Measurements from ENCODE around the gene GRIN3B. TPM values are rescaled to one million over a fixed set of nuclear protein-coding genes. Genes with fewer than 3 reads are reported as not detected.

The GRIN3B gene
- polyA plus RNA-seq, 1 of the 3 experiments (the other 2 are of a cell fraction): 1.5 TPM

GRCh38 chr19:1050989-1051788 lies 51.0 kb downstream of the GRIN3B start:
- no peaks in the 10 kb centered on the region for H3K27me3 ChIP-seq (ENCODE audit: insufficient read depth)
- 65% methylated on average over 15 of the region's 31 CpGs for WGBS (ENCODE audit: low lambda C conversion rate)
- H3K4me2 ChIP-seq: no peak overlapping the region
- TF ChIP-seq NRF1 (IDR thresholded peaks at IDR 0.05; ENCODE audit: low read depth, low read length): no peak
- TF ChIP-seq RCOR1 (IDR thresholded peaks at IDR 0.05; ENCODE audit: low read length): no peak
- TF ChIP-seq FOSL2 (IDR thresholded peaks at IDR 0.05; ENCODE audit: borderline replicate concordance, low read depth): no peak
- H3K9me2 ChIP-seq: no peaks in the 10 kb centered on the region
- no peak for DNase-seq
- H3K27ac ChIP-seq (ENCODE audit: low read depth in 2 of 2, low read length in 1 of 2): no peak overlapping the region
- no peaks in the 10 kb centered on the region for H3K4me1 ChIP-seq (ENCODE audit: control insufficient read depth in 1 of 2, insufficient read depth in 2 of 2, low read depth in 1 of 2, low read length in 1 of 2)
- ChIA-PET CTCF (no interaction called here), POLR2A (no interaction called here)
- no peaks in the 10 kb centered on the region for H4K20me1 ChIP-seq (ENCODE audit: insufficient read depth)
- no peak overlapping the region for H3K9ac ChIP-seq
- H3K4me3 ChIP-seq (ENCODE audit: low read depth in 2 of 2, low read length in 1 of 2): no peak overlapping the region
- H2AFZ ChIP-seq (ENCODE audit: low read depth): no peak overlapping the region
- no peaks in the 10 kb centered on the region for H3K36me3 ChIP-seq (replicated peaks in 1 of 2; ENCODE audit: control insufficient read depth in 1 of 2, insufficient read depth in 2 of 2, low read length in 1 of 2)
- no peaks in the 10 kb centered on the region for H3K79me2 ChIP-seq (ENCODE audit: insufficient read depth)
- no peaks in the 10 kb centered on the region for H3K9me3 ChIP-seq
- H3F3A ChIP-seq (replicated peaks; ENCODE audit: insufficient read depth): peaks cover 4% of the 10 kb centered on the region

GRCh38 chr19:1051791-1052190 lies 51.6 kb downstream of the GRIN3B start:
- Histone ChIP-seq H3K79me2 (ENCODE audit: insufficient read depth) (no peaks in the 10 kb centered on the region), H3K9ac (no peak overlapping the region), H3K9me3 (peaks cover under 1% of the 10 kb centered on the region; the same call in 1 of the 2 replicates), H3K4me1 (ENCODE audit: control insufficient read depth in 1 of 2, insufficient read depth in 2 of 2, low read depth in 1 of 2, low read length in 1 of 2) (no peaks in the 10 kb centered on the region), H3K27ac (ENCODE audit: low read depth in 2 of 2, low read length in 1 of 2) (no peak overlapping the region), H3K9me2 (no peaks in the 10 kb centered on the region), H3K4me3 (ENCODE audit: low read depth in 2 of 2, low read length in 1 of 2) (no peak overlapping the region), H3K4me2 (no peak overlapping the region), H3K27me3 (ENCODE audit: insufficient read depth) (no peaks in the 10 kb centered on the region), H4K20me1 (ENCODE audit: insufficient read depth) (no peaks in the 10 kb centered on the region), H2AFZ (ENCODE audit: low read depth) (no peak overlapping the region), H3K36me3 (replicated peaks in 1 of 2; ENCODE audit: control insufficient read depth in 1 of 2, insufficient read depth in 2 of 2, low read length in 1 of 2) (no peaks in the 10 kb centered on the region), H3F3A (replicated peaks; ENCODE audit: insufficient read depth) (peaks cover 4% of the 10 kb centered on the region)
- POLR2A ChIA-PET: no interaction called here
- TF ChIP-seq USF2 (IDR thresholded peaks at IDR 0.05; ENCODE audit: borderline replicate concordance, low read depth, low read length): no peak
- TF ChIP-seq ELF1 (IDR thresholded peaks at IDR 0.05): no peak
- TF ChIP-seq TAF1 (IDR thresholded peaks at IDR 0.05; ENCODE audit: borderline replicate concordance, low read depth, low read length): no peak
- no peak for TF ChIP-seq RFX5 (IDR thresholded peaks at IDR 0.05; ENCODE audit: low read length)
- no peak for TF ChIP-seq JUND (IDR thresholded peaks at IDR 0.05)
- TF ChIP-seq FOXJ3 (CRISPR knock-in tag; IDR thresholded peaks at IDR 0.05): no peak
- TF ChIP-seq FOSL2 (IDR thresholded peaks at IDR 0.05; ENCODE audit: borderline replicate concordance, low read depth): no peak
- TF ChIP-seq ZBTB33 (IDR thresholded peaks at IDR 0.05; ENCODE audit: borderline replicate concordance, low read depth): no peak
- CTCF ChIA-PET: no interaction called here
- WGBS (ENCODE audit: low lambda C conversion rate): 57% methylated on average over 14 of the region's 17 CpGs
- no peak for DNase-seq
